ENCODE measurements around the gene RWDD1.

DNA sequence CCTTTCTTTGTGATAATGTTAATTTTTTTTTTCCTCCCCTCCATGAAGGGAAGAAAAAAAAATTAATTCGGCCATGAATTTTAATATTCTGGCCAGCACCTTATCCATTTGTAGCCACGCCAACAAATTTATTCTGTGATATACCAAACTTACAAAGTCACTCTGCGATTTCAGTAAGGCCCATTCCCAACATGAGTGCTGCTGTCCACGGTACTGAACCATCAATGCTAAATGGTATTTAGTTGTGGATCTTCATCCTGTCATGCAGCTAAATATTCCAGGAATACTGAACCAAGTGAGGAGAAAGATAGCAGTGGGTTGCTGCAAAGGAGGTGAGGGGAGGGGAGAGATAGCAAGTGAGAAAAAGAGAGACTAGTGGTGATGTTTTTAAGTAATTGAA lies 25.5 kb downstream of the RWDD1 start:
- TF ChIP-seq YY1 (IDR thresholded peaks at IDR 0.05; ENCODE audit: insufficient read depth, insufficient read length) (no peak), ZNF274 (IDR thresholded peaks at IDR 0.05; ENCODE audit: low read depth, low read length) (no peak), SUZ12 (IDR thresholded peaks at IDR 0.05; ENCODE audit: extremely low read depth, insufficient read depth, insufficient read length) (no peak)

Data from NT2/D1 (cell line).